Measurements from ENCODE around the gene GP9.

The GP9 gene

DNA sequence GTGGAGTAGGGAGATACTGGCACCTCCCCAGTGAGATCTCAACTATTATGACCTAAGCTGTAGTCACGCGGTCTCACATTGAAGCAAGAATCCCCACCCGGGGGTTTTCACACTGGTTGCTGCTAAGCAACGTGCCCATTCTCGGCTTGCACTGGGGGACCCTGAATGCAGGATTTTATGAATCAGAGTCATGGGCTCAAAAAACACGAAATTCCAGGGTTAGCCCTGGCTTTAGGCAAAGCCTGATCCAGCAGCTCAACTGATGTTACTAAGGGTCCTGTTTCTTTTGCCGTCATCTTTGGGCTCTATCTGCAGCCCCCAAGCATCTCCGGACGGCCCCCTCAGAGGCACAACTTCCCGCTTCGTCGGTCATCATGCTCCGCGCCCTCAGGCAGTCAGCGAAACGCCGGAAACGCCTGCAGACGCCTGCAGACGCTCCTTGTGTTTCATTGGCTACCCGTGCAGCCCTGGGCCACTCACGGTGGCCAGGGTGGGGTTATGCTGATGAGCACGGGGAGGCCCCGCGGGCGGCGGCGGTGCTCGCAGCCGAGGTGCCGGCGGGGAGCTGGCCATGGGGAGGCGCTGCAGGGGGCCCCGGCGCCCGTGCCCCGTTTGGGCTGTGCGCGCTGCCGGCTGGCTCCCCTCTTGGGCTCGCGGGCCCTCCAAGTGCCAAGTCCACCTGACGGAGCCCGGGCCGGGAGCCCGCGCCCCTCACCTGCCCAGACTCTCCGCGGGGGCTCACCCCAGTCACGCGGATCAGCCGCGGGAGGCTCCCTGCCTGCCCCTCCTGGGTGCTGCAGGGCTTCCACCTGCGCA is 33.6 kb upstream of the GP9 start:
- Histone ChIP-seq H3K4me3 (ENCODE audit: low read depth, low read length, poor library complexity, severe bottlenecking) (peak overlapping the region; percentile 63), H3K36me3 (ENCODE audit: insufficient read depth, low read length) (no peaks in the 10 kb centered on the region; the same call in 1 of the 2 replicates), H3K4me2 (ENCODE audit: low read length) (peak overlapping the region; percentile 67), H3K79me2 (ENCODE audit: insufficient read depth, low read length) (no peaks in the 10 kb centered on the region), H3K27ac (ENCODE audit: low read depth, low read length, poor library complexity, severe bottlenecking) (no peak overlapping the region), H3K9ac (ENCODE audit: low read length) (peak overlapping the region; percentile 65), H2AFZ (ENCODE audit: low read length) (peak overlapping the region; percentile 93), H4K20me1 (ENCODE audit: insufficient read depth, low read length) (no peaks in the 10 kb centered on the region), H3K4me1 (ENCODE audit: insufficient read depth, low read length, severe bottlenecking) (peaks cover 15% of the 10 kb centered on the region), H3K9me3 (ENCODE audit: low read length) (no peaks in the 10 kb centered on the region), H3F3A (ENCODE audit: insufficient read depth, low read length) (no peaks in the 10 kb centered on the region), H3K27me3 (ENCODE audit: insufficient read depth, low read length) (no peaks in the 10 kb centered on the region), H3K9me2 (ENCODE audit: low read depth, low read length) (no peaks in the 10 kb centered on the region)
- no peak for TF ChIP-seq EZH2 (IDR thresholded peaks at IDR 0.05; ENCODE audit: borderline replicate concordance, low read length)
- TF ChIP-seq, protein P1, sequence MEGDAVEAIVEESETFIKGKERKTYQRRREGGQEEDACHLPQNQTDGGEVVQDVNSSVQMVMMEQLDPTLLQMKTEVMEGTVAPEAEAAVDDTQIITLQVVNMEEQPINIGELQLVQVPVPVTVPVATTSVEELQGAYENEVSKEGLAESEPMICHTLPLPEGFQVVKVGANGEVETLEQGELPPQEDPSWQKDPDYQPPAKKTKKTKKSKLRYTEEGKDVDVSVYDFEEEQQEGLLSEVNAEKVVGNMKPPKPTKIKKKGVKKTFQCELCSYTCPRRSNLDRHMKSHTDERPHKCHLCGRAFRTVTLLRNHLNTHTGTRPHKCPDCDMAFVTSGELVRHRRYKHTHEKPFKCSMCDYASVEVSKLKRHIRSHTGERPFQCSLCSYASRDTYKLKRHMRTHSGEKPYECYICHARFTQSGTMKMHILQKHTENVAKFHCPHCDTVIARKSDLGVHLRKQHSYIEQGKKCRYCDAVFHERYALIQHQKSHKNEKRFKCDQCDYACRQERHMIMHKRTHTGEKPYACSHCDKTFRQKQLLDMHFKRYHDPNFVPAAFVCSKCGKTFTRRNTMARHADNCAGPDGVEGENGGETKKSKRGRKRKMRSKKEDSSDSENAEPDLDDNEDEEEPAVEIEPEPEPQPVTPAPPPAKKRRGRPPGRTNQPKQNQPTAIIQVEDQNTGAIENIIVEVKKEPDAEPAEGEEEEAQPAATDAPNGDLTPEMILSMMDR (IDR thresholded peaks at IDR 0.05; ENCODE audit: low read length), result peak; percentile 98

DNA sequence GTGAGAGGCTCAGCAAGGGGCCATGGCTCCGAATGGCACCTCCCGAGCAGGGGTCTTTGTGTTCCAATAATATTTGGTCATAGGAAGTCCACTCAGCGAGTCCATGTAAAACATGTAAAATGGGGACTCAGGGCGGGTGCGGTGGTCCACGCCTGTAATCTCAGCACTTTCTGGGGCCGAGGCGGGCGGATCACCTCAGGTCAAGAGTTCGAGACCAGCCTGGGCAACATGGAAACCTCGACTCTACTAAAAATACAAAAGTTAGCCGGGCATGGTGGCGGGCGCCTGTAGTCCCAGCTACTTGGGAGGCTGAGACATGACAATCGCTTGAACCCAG is 33.1 kb upstream of the GP9 start:
- H3K27ac ChIP-seq (ENCODE audit: low read depth, low read length, poor library complexity, severe bottlenecking), result no peak overlapping the region

DNA sequence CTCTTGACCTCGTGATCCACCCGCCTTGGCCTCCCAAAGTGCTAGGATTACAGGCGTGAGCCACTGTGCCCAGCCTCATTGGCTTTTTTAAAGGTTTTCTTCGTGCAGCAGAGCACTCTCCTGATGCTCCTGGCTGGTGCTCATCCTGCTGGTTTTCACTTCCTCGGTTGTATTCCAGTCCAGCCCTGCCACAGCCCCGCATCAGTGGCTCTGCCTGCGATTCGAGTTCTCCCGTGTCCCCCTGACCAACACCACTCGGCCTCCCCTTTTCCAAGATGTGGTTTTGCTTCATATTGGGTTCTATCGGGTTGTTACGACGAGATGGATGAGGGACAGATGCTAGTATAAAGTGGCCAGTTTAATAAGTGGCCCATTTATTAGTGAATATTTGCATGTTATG is 31.7 kb upstream of the GP9 start:
- Histone ChIP-seq H3F3A (ENCODE audit: insufficient read depth, low read length) (no peaks in the 10 kb centered on the region), H4K20me1 (ENCODE audit: insufficient read depth, low read length) (no peaks in the 10 kb centered on the region), H3K27ac (ENCODE audit: low read depth, low read length, poor library complexity, severe bottlenecking) (no peak overlapping the region), H3K4me3 (ENCODE audit: low read depth, low read length, poor library complexity, severe bottlenecking) (no peak overlapping the region), H3K4me2 (ENCODE audit: low read length) (no peak overlapping the region), H3K9me3 (ENCODE audit: low read length) (no peaks in the 10 kb centered on the region), H3K27me3 (ENCODE audit: insufficient read depth, low read length) (no peaks in the 10 kb centered on the region), H3K9me2 (ENCODE audit: low read depth, low read length) (no peaks in the 10 kb centered on the region), H3K79me2 (ENCODE audit: insufficient read depth, low read length) (no peaks in the 10 kb centered on the region), H3K4me1 (ENCODE audit: insufficient read depth, low read length, severe bottlenecking) (peaks cover 15% of the 10 kb centered on the region), H3K9ac (ENCODE audit: low read length) (no peak overlapping the region), H2AFZ (ENCODE audit: low read length) (no peak overlapping the region), H3K36me3 (ENCODE audit: insufficient read depth, low read length) (no peaks in the 10 kb centered on the region; the same call in 1 of the 2 replicates)
- TF ChIP-seq, protein P1 (IDR thresholded peaks at IDR 0.05; ENCODE audit: low read length), result no peak
- TF ChIP-seq EZH2 (IDR thresholded peaks at IDR 0.05; ENCODE audit: borderline replicate concordance, low read length), result no peak

More for the DNA sequence above, 33.1 kb upstream of the GP9 start:
- Histone ChIP-seq H3K9ac (ENCODE audit: low read length) (peak overlapping the region; percentile 65), H3K4me1 (ENCODE audit: insufficient read depth, low read length, severe bottlenecking) (peaks cover 15% of the 10 kb centered on the region), H3F3A (ENCODE audit: insufficient read depth, low read length) (no peaks in the 10 kb centered on the region), H3K36me3 (ENCODE audit: insufficient read depth, low read length) (no peaks in the 10 kb centered on the region; the same call in 1 of the 2 replicates), H3K4me3 (ENCODE audit: low read depth, low read length, poor library complexity, severe bottlenecking) (peak overlapping the region; percentile 63), H3K79me2 (ENCODE audit: insufficient read depth, low read length) (no peaks in the 10 kb centered on the region), H2AFZ (ENCODE audit: low read length) (peak overlapping the region; percentile 93), H3K9me2 (ENCODE audit: low read depth, low read length) (no peaks in the 10 kb centered on the region), H4K20me1 (ENCODE audit: insufficient read depth, low read length) (no peaks in the 10 kb centered on the region), H3K4me2 (ENCODE audit: low read length) (peak overlapping the region; percentile 67), H3K27me3 (ENCODE audit: insufficient read depth, low read length) (no peaks in the 10 kb centered on the region), H3K9me3 (ENCODE audit: low read length) (no peaks in the 10 kb centered on the region)
- TF ChIP-seq, protein P1 (IDR thresholded peaks at IDR 0.05; ENCODE audit: low read length), result no peak
- TF ChIP-seq EZH2 (IDR thresholded peaks at IDR 0.05; ENCODE audit: borderline replicate concordance, low read length), result no peak

All from OCI-LY1 (cell line).